ENCODE measurements around the gene PAWR.

Gene PAWR

DNA sequence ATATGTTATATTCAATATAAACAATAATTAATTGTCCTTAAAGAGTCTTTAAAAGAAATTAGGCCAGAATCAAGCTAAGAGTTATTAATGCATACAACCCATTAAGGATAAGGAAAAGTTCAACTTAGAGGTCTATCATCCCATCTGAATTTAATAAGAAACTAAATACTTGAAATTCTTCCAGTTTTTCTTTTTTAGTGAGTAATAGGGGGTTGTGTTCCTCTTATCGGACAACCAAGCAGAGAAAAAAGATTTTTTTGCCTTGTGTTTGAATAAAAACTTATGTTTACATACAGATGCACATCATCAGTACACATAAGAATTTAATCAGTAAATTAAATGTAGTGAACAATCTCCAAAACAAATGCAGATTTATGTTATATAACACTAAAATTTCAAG lies 32.5 kb downstream of the PAWR start (continued):
- TF ChIP-seq, protein P1, sequence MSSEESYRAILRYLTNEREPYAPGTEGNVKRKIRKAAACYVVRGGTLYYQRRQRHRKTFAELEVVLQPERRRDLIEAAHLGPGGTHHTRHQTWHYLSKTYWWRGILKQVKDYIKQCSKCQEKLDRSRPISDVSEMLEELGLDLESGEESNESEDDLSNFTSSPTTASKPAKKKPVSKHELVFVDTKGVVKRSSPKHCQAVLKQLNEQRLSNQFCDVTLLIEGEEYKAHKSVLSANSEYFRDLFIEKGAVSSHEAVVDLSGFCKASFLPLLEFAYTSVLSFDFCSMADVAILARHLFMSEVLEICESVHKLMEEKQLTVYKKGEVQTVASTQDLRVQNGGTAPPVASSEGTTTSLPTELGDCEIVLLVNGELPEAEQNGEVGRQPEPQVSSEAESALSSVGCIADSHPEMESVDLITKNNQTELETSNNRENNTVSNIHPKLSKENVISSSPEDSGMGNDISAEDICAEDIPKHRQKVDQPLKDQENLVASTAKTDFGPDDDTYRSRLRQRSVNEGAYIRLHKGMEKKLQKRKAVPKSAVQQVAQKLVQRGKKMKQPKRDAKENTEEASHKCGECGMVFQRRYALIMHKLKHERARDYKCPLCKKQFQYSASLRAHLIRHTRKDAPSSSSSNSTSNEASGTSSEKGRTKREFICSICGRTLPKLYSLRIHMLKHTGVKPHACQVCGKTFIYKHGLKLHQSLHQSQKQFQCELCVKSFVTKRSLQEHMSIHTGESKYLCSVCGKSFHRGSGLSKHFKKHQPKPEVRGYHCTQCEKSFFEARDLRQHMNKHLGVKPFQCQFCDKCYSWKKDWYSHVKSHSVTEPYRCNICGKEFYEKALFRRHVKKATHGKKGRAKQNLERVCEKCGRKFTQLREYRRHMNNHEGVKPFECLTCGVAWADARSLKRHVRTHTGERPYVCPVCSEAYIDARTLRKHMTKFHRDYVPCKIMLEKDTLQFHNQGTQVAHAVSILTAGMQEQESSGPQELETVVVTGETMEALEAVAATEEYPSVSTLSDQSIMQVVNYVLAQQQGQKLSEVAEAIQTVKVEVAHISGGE (tag by site-specific recombination; conservative IDR thresholded peaks at IDR 0.05; ENCODE audit: low read depth): no peak
- TF ChIP-seq ZNF423 (tag by site-specific recombination; IDR thresholded peaks at IDR 0.05) (no peak), ZNF24 (tag by site-specific recombination; IDR thresholded peaks at IDR 0.05) (no peak), ZNF140 (tag by site-specific recombination; IDR thresholded peaks at IDR 0.05) (no peak)

DNA sequence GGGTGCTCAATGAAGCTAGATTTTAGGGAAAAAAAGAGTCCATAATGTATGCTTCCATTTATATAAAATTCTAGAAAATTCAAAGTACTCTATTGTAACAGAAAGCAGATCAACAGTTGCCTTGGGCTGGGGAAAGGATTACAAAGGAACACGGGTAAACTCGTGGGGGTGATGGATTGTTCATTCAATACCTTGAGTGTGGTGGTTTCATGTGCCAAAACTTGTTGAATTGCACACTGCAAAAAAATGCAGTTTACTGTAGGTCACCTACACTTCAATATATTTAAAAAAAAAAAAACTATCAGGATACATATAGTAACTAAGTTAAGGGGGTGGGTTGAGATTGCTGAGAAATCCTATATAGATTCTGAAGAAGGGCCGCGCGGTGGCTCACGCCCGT lies 33.6 kb downstream of the PAWR start:
- ChIA-PET CTCF (no interaction called here), POLR2A (no interaction called here)
- Histone ChIP-seq H3K9me3 (ENCODE audit: control insufficient read depth, insufficient read depth, low read depth, low read length) (no peaks in the 10 kb centered on the region), H3K36me3 (ENCODE audit: control insufficient read depth in 2 of 2, insufficient read depth in 1 of 2, low read length in 2 of 2) (no peaks in the 10 kb centered on the region; a peak in 1 of 3 replicates), H3K4me1 (ENCODE audit: control insufficient read depth, insufficient read depth, low read length) (peaks cover 21% of the 10 kb centered on the region), H3K4me3 (ENCODE audit: low read depth, low read length) (no peak overlapping the region), H3K27ac (ENCODE audit: extremely low read depth, low read depth, low read length) (no peak overlapping the region)
- no peak for TF ChIP-seq ZNF239 (tag by site-specific recombination; IDR thresholded peaks at IDR 0.05)

DNA sequence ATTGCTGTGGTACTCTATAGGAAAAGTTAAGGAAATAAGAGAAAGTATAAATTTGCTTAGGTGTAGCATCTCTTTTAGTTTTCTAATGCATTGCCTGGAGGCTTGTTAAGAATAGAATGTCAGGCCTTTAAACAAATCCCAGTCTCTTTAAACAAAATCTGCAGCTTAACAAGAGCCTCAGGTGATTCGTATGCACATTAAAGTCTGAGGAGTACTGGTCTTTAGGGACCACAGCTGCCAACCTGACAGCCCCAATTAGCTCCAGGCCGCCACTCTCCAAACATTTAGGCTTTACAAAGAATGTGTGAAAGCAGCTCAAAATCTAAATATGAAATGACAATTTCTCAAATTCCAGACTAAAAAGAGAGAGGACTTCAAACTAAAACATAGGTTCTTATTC lies 35.7 kb downstream of the PAWR start:
- Histone ChIP-seq H3K27ac (ENCODE audit: extremely low read depth, low read depth, low read length) (no peak overlapping the region), H3K9me3 (ENCODE audit: control insufficient read depth, insufficient read depth, low read depth, low read length) (no peaks in the 10 kb centered on the region), H3K4me3 (ENCODE audit: low read depth, low read length) (no peak overlapping the region), H3K4me1 (ENCODE audit: control insufficient read depth, insufficient read depth, low read length) (peaks cover 9% of the 10 kb centered on the region; the same call in 1 of the 2 replicates), H3K36me3 (ENCODE audit: control insufficient read depth in 2 of 2, insufficient read depth in 1 of 2, low read length in 2 of 2) (no peaks in the 10 kb centered on the region; a peak in 1 of 3 replicates)
- no peak for TF ChIP-seq ZNF529 (tag by site-specific recombination; IDR thresholded peaks at IDR 0.05; ENCODE audit: insufficient replicate concordance)
- TF ChIP-seq ZFP3 (tag by site-specific recombination; IDR thresholded peaks at IDR 0.05; ENCODE audit: low read depth): no peak
- TF ChIP-seq, protein P2, sequence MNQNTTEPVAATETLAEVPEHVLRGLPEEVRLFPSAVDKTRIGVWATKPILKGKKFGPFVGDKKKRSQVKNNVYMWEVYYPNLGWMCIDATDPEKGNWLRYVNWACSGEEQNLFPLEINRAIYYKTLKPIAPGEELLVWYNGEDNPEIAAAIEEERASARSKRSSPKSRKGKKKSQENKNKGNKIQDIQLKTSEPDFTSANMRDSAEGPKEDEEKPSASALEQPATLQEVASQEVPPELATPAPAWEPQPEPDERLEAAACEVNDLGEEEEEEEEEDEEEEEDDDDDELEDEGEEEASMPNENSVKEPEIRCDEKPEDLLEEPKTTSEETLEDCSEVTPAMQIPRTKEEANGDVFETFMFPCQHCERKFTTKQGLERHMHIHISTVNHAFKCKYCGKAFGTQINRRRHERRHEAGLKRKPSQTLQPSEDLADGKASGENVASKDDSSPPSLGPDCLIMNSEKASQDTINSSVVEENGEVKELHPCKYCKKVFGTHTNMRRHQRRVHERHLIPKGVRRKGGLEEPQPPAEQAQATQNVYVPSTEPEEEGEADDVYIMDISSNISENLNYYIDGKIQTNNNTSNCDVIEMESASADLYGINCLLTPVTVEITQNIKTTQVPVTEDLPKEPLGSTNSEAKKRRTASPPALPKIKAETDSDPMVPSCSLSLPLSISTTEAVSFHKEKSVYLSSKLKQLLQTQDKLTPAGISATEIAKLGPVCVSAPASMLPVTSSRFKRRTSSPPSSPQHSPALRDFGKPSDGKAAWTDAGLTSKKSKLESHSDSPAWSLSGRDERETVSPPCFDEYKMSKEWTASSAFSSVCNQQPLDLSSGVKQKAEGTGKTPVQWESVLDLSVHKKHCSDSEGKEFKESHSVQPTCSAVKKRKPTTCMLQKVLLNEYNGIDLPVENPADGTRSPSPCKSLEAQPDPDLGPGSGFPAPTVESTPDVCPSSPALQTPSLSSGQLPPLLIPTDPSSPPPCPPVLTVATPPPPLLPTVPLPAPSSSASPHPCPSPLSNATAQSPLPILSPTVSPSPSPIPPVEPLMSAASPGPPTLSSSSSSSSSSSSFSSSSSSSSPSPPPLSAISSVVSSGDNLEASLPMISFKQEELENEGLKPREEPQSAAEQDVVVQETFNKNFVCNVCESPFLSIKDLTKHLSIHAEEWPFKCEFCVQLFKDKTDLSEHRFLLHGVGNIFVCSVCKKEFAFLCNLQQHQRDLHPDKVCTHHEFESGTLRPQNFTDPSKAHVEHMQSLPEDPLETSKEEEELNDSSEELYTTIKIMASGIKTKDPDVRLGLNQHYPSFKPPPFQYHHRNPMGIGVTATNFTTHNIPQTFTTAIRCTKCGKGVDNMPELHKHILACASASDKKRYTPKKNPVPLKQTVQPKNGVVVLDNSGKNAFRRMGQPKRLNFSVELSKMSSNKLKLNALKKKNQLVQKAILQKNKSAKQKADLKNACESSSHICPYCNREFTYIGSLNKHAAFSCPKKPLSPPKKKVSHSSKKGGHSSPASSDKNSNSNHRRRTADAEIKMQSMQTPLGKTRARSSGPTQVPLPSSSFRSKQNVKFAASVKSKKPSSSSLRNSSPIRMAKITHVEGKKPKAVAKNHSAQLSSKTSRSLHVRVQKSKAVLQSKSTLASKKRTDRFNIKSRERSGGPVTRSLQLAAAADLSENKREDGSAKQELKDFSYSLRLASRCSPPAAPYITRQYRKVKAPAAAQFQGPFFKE (tag by site-specific recombination; IDR thresholded peaks at IDR 0.05; ENCODE audit: borderline replicate concordance): no peak
- no peak for TF ChIP-seq FEZF1 (tag by site-specific recombination; IDR thresholded peaks at IDR 0.05)
- no peak for TF ChIP-seq ZNF157 (tag by site-specific recombination; IDR thresholded peaks at IDR 0.05)
- TF ChIP-seq, protein P3, sequence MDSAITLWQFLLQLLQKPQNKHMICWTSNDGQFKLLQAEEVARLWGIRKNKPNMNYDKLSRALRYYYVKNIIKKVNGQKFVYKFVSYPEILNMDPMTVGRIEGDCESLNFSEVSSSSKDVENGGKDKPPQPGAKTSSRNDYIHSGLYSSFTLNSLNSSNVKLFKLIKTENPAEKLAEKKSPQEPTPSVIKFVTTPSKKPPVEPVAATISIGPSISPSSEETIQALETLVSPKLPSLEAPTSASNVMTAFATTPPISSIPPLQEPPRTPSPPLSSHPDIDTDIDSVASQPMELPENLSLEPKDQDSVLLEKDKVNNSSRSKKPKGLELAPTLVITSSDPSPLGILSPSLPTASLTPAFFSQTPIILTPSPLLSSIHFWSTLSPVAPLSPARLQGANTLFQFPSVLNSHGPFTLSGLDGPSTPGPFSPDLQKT (IDR thresholded peaks at IDR 0.05; ENCODE audit: borderline replicate concordance, low read depth, low read length): no peak
- TF ChIP-seq ZNF24 (tag by site-specific recombination; IDR thresholded peaks at IDR 0.05): no peak
- no peak for TF ChIP-seq ZNF433 (tag by site-specific recombination; IDR thresholded peaks at IDR 0.05; ENCODE audit: low read depth)
- no peak for TF ChIP-seq ZNF112 (tag by site-specific recombination; IDR thresholded peaks at IDR 0.05)
- no peak for TF ChIP-seq ZNF776 (tag by site-specific recombination; IDR thresholded peaks at IDR 0.05; ENCODE audit: borderline replicate concordance)
- no peak for TF ChIP-seq ZNF768 (tag by site-specific recombination; IDR thresholded peaks at IDR 0.05)
- TF ChIP-seq, protein P4, sequence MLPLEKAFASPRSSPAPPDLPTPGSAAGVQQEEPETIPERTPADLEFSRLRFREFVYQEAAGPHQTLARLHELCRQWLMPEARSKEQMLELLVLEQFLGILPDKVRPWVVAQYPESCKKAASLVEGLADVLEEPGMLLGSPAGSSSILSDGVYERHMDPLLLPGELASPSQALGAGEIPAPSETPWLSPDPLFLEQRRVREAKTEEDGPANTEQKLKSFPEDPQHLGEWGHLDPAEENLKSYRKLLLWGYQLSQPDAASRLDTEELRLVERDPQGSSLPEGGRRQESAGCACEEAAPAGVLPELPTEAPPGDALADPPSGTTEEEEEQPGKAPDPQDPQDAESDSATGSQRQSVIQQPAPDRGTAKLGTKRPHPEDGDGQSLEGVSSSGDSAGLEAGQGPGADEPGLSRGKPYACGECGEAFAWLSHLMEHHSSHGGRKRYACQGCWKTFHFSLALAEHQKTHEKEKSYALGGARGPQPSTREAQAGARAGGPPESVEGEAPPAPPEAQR (tag by site-specific recombination; IDR thresholded peaks at IDR 0.05): no peak
- TF ChIP-seq ZXDB (tag by site-specific recombination; IDR thresholded peaks at IDR 0.05): no peak
- ChIA-PET CTCF (interaction anchor here (0.6 kb wide), 1 partner anchor 12 kb away, joined by 4 read pairs; no protein-coding TSS in a partner anchor), POLR2A (interaction anchor here (0.6 kb wide), 1 partner anchor 36 kb away, joined by 3 read pairs; the partner anchor contains the start of gene PAWR)
